ENCODE measurements around the gene PCDHGA9. TPM values are rescaled to one million over a fixed set of nuclear protein-coding genes. Genes with fewer than 3 reads are reported as not detected.
"Not testable (repeated sequence)": the region's sequence is repeated elsewhere in the genome, so short reads cannot be mapped to it uniquely, and the experiment has no call there.

The PCDHGA9 gene
- polyA plus RNA-seq, 1 donor from 2014 or later, result 0.11 TPM

- H3K36me3 ChIP-seq (ENCODE audit: insufficient read depth, low read length), result no peaks in the 10 kb centered on the region
- no peak overlapping the region for H3K4me3 ChIP-seq (ENCODE audit: low read length)
Measured at GRCh38 chr5:141374627-141375026, 28.0 kb upstream of the PCDHGA9 start.

GRCh38 chr5:141375444-141376155, 27.0 kb upstream of the PCDHGA9 start:
- not testable (repeated sequence) for H3K36me3 ChIP-seq (ENCODE audit: insufficient read depth, low read length); H2AFZ ChIP-seq (ENCODE audit: low read depth, low read length); H3K27me3 ChIP-seq (ENCODE audit: insufficient read depth, low read depth, low read length); H4K20me1 ChIP-seq (ENCODE audit: insufficient read depth); H3K79me2 ChIP-seq (replicated peaks; ENCODE audit: insufficient read depth, low read length); H3F3A ChIP-seq (ENCODE audit: insufficient read depth, low read length, poor library complexity, severe bottlenecking); H3K4me2 ChIP-seq (ENCODE audit: low read length); H3K4me3 ChIP-seq (ENCODE audit: low read length); H3K9ac ChIP-seq (ENCODE audit: low read length); H3K27ac ChIP-seq (ENCODE audit: low read length); H3K9me2 ChIP-seq (ENCODE audit: insufficient read depth, low read length)
- peaks cover 31% of the 10 kb centered on the region for H3K9me3 ChIP-seq (ENCODE audit: low read length)

More at GRCh38 chr5:141374627-141375026, 28.0 kb upstream of the PCDHGA9 start:
- no peak overlapping the region for H2AFZ ChIP-seq (ENCODE audit: low read depth, low read length)
- H4K20me1 ChIP-seq (ENCODE audit: insufficient read depth), result no peaks in the 10 kb centered on the region
- H3K9me3 ChIP-seq (ENCODE audit: low read length), result peaks cover 35% of the 10 kb centered on the region
- no peak overlapping the region for H3K9ac ChIP-seq (ENCODE audit: low read length)
- no peaks in the 10 kb centered on the region for H3K9me2 ChIP-seq (ENCODE audit: insufficient read depth, low read length)
- no peak overlapping the region for H3K4me2 ChIP-seq (ENCODE audit: low read length)
- no peaks in the 10 kb centered on the region for H3K27me3 ChIP-seq (ENCODE audit: insufficient read depth, low read depth, low read length)
- no peaks in the 10 kb centered on the region for H3F3A ChIP-seq (ENCODE audit: insufficient read depth, low read length, poor library complexity, severe bottlenecking)
- no peak for TF ChIP-seq POLR2AphosphoS5 (IDR thresholded peaks at IDR 0.05)
- no peak for TF ChIP-seq TAF1 (IDR thresholded peaks at IDR 0.05; ENCODE audit: low read depth)
- no peak for TF ChIP-seq CTCF (IDR thresholded peaks at IDR 0.05; ENCODE audit: poor library complexity, severe bottlenecking)
- no peak for TF ChIP-seq SMC3 (conservative IDR thresholded peaks at IDR 0.05; ENCODE audit: poor library complexity)
- no peak for TF ChIP-seq MXI1 (conservative IDR thresholded peaks at IDR 0.05; ENCODE audit: poor library complexity, severe bottlenecking)
- TF ChIP-seq RAD21 (conservative IDR thresholded peaks at IDR 0.05), result no peak
- no peak for TF ChIP-seq EP300 (conservative IDR thresholded peaks at IDR 0.05; ENCODE audit: poor library complexity, severe bottlenecking)
- TF ChIP-seq REST (IDR thresholded peaks at IDR 0.05; ENCODE audit: borderline replicate concordance), result no peak
- no peak for TF ChIP-seq EZH2 (IDR thresholded peaks at IDR 0.05; ENCODE audit: borderline replicate concordance, insufficient read depth, low read length, poor library complexity, severe bottlenecking)
- no peaks in the 10 kb centered on the region for H3K79me2 ChIP-seq (replicated peaks; ENCODE audit: insufficient read depth, low read length)
- H3K27ac ChIP-seq (ENCODE audit: low read length), result no peak overlapping the region
